ENCODE results near the gene JUN.

Gene JUN

GRCh38 chr1:58734630-58735029 lies 49.2 kb downstream of the JUN start:
- no peak for TF ChIP-seq CTCF (IDR thresholded peaks at IDR 0.05; ENCODE audit: insufficient read depth, missing control alignments)
- DNase-seq (ENCODE audit: insufficient read length, low spot score) (no peak), FAIRE-seq (no peak)

DNA sequence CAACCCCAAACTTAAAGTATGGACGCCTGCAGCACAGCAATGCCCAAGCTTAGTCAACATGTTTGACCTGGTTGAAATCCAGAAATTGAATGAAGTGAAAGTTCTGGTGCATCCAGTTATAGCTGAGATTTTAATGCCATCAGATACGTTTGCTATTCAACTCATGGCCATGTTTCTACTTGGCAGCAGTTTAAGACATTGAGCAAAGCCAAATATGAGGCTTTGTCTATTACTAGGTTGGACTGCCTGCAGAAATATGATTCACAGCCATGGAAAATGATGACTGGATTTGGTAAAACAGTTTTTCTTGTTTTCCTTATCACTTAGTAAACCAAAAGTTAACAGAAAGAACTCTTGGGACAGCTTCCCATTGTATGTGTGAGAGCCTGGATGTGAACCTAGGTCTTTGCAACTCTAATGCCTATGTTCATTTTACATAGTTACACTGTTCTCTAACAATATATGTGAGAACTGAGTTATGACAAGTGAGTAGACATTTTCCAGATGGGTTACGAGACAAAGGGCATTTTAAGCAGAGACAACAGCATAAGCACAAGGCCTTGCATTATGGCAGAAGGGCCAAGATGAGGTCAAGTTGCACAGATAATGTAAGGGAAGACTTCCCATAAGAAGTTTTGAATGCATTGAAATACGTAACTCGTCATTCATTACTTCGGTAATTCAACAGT lies 51.6 kb downstream of the JUN start:
- TF ChIP-seq CTCF (IDR thresholded peaks at IDR 0.05; ENCODE audit: insufficient read depth, missing control alignments) = no peak
- FAIRE-seq (no peak), DNase-seq (ENCODE audit: insufficient read length, low spot score) (no peak)
